HepG2 (cell line): ENCODE measurements around the gene KRT34. TPM values are rescaled to one million over a fixed set of nuclear protein-coding genes. Genes with fewer than 3 reads are reported as not detected.

Experiments used
- ATAD3A ChIP-seq: sonication (generic); formaldehyde crosslinking; IDR thresholded peaks from 2 replicates; pipeline ENCODE4 v1.4.0; 2020; ENCODE audit warnings: missing genetic modification reagents
- FOXP1 ChIP-seq, 2 experiments: fragments of 450-650 bp in 1 of 2; IDR thresholded peaks; 2 replicates each; pipeline ENCODE4 v1.6.1; 2017 to 2018; ENCODE audit warnings: antibody characterized with exemption in 1 of 2
- GLI4 ChIP-seq: sonication (generic); formaldehyde crosslinking; IDR thresholded peaks from 2 replicates; pipeline ENCODE4 v1.5.1; 2020; ENCODE audit warnings: missing genetic modification reagents, mild to moderate bottlenecking, moderate library complexity, borderline replicate concordance
- HDAC2 ChIP-seq: sonication (generic); formaldehyde crosslinking; IDR thresholded peaks from 2 replicates; pipeline ENCODE4 v1.4.0; 2020; ENCODE audit warnings: missing genetic modification reagents
- JUND ChIP-seq: sonication (generic); formaldehyde crosslinking; IDR thresholded peaks from 2 replicates; pipeline ENCODE4 v1.8.0; 2022; ENCODE audit warnings: mild to moderate bottlenecking, missing genetic modification reagents
- KLF12 ChIP-seq: sonication (generic); formaldehyde crosslinking; IDR thresholded peaks from 2 replicates; pipeline ENCODE4 v1.4.0; 2020; ENCODE audit warnings: missing genetic modification reagents, borderline replicate concordance
- MAFK ChIP-seq, 2 experiments: IDR thresholded peaks in 1 of 2; conservative IDR thresholded peaks in 1 of 2; 2 replicates each; pipeline ENCODE4 v1.6.1; 2011; ENCODE audit warnings: improper control_type of control experiment in 2 of 2, low read length in 2 of 2
- POLR2AphosphoS2 ChIP-seq: IDR thresholded peaks from 2 replicates; pipeline ENCODE4 v1.6.1; 2011; ENCODE audit warnings: low read depth, low read length, improper control_type of control experiment
- ZNF567 ChIP-seq: sonication (generic); formaldehyde crosslinking; IDR thresholded peaks from 2 replicates; pipeline ENCODE4 v1.8.1; 2023; ENCODE audit warnings: mild to moderate bottlenecking, missing genetic modification reagents, borderline replicate concordance
- polyA plus RNA-seq, 8 experiments: library from polyadenylated mRNA; depleted of rRNA in 3 of 8; stranded (reverse) in 7 of 8; unstranded in 1 of 8; fragments of >200 nt; fragmentation: Illumina TruSeq in 4 of 8; extraction: Trizol in 4 of 8; gene quantifications; 2 replicates each; pipeline versions ENCODE4 v1.2.1 to v1.2.3, GENCODE V29; 2011 to 2016; ENCODE audit warnings: low read depth in 4 of 8, missing spikeins in 1 of 8, mixed read lengths in 1 of 8; ENCODE audit not compliant: insufficient read depth in 1 of 8
- total RNA-seq, 5 experiments: library from RNA; depleted of rRNA; stranded (reverse); fragments of >200 nt; fragmentation: Illumina TruSeq; extraction: Trizol; gene quantifications; 2 replicates each; pipeline ENCODE4 v1.2.3, GENCODE V29; 2016; ENCODE audit warnings: low read depth in 1 of 5
- TF ChIP-seq, protein P1 (sequence below): sonication (generic); formaldehyde crosslinking; IDR thresholded peaks from 2 replicates; pipeline ENCODE4 v1.5.1; 2020; ENCODE audit warnings: missing genetic modification reagents, mild to moderate bottlenecking, borderline replicate concordance
- TF ChIP-seq, protein P2 (sequence below): sonication (generic); formaldehyde crosslinking; IDR thresholded peaks from 2 replicates; pipeline ENCODE4 v1.4.0; 2020; ENCODE audit warnings: missing genetic modification reagents, borderline replicate concordance
- TF ChIP-seq, protein P3 (sequence below): sonication (generic); formaldehyde crosslinking; IDR thresholded peaks from 2 replicates; pipeline ENCODE4 v1.4.0; 2020; ENCODE audit warnings: missing genetic modification reagents, borderline replicate concordance
- TF ChIP-seq, protein P4 (sequence below): sonication (generic); formaldehyde crosslinking; IDR thresholded peaks from 2 replicates; pipeline ENCODE4 v1.4.0; 2020; ENCODE audit warnings: missing genetic modification reagents, borderline replicate concordance
- TF ChIP-seq, protein P5 (sequence below): sonication (generic); formaldehyde crosslinking; IDR thresholded peaks from 2 replicates; pipeline ENCODE4 v1.8.0; 2022; ENCODE audit warnings: mild to moderate bottlenecking, missing genetic modification reagents, moderate library complexity
- TF ChIP-seq, protein P6 (sequence below): sonication (generic); formaldehyde crosslinking; IDR thresholded peaks from 2 replicates; pipeline ENCODE4 v1.4.0; 2020; ENCODE audit warnings: missing genetic modification reagents
- TF ChIP-seq, protein P7 (sequence below): sonication (generic); formaldehyde crosslinking; IDR thresholded peaks from 2 replicates; pipeline ENCODE4 v1.4.0; 2020; ENCODE audit warnings: missing genetic modification reagents; ENCODE audit errors: not compliant biosample characterization

Gene KRT34
- total and polyA plus RNA-seq, 2 of the 13 experiments (the other 11 are each of a cell fraction or from before 2014, with no cell fraction given): not detected

DNA sequence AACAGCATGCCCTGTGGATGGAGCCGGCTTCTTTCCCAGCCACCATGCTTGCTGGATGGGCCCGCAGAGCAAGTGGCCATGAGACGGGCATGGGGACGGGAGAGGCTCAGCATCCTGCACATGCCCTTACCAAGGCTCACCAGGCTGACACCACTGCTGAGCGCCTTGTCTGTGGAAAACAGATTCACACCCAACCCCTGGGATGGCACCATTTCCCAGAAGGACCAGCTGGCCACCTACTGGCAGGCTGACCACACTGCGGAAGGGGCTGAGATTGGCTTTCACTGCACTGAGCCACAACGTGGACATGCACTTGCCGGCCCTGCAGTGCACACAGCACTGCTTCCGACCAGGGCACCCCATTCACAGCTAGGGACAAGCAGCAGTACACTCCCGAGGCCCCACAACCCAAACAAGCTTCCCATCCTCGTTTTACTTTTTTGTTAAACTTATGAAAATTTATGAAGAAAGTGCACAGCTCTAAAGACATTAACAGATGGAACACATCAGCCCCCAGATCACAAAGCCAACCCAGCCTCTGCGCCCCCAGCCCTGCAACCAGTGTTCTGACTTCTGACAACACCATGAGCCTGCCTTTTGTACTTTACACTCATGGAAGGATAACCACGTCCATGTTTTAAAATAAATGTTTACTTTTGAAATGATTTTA lies 52.7 kb downstream of the KRT34 start (continued):
- TF ChIP-seq, protein P1, sequence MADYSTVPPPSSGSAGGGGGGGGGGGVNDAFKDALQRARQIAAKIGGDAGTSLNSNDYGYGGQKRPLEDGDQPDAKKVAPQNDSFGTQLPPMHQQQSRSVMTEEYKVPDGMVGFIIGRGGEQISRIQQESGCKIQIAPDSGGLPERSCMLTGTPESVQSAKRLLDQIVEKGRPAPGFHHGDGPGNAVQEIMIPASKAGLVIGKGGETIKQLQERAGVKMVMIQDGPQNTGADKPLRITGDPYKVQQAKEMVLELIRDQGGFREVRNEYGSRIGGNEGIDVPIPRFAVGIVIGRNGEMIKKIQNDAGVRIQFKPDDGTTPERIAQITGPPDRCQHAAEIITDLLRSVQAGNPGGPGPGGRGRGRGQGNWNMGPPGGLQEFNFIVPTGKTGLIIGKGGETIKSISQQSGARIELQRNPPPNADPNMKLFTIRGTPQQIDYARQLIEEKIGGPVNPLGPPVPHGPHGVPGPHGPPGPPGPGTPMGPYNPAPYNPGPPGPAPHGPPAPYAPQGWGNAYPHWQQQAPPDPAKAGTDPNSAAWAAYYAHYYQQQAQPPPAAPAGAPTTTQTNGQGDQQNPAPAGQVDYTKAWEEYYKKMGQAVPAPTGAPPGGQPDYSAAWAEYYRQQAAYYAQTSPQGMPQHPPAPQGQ (CRISPR knock-in tag): no peak
- TF ChIP-seq ATAD3A (CRISPR knock-in tag) (no peak), ZNF567 (no peak), HDAC2 (CRISPR knock-in tag) (no peak), POLR2AphosphoS2 (no peak), GLI4 (CRISPR knock-in tag) (no peak), FOXP1 (IDR thresholded peaks at IDR 0.05) (no peak), FOXP1 (CRISPR knock-in tag; IDR thresholded peaks at IDR 0.05) (no peak), KLF12 (CRISPR knock-in tag) (no peak), MAFK (conservative IDR thresholded peaks at IDR 0.05 in 1 of 2, IDR thresholded peaks at IDR 0.05 in 1 of 2; ENCODE audit: low read length in 2 of 2) (no peak), JUND (CRISPR knock-in tag) (no peak)
- TF ChIP-seq, protein P2, sequence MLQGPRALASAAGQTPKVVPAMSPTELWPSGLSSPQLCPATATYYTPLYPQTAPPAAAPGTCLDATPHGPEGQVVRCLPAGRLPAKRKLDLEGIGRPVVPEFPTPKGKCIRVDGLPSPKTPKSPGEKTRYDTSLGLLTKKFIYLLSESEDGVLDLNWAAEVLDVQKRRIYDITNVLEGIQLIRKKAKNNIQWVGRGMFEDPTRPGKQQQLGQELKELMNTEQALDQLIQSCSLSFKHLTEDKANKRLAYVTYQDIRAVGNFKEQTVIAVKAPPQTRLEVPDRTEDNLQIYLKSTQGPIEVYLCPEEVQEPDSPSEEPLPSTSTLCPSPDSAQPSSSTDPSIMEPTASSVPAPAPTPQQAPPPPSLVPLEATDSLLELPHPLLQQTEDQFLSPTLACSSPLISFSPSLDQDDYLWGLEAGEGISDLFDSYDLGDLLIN (CRISPR knock-in tag): no peak
- TF ChIP-seq, protein P3, sequence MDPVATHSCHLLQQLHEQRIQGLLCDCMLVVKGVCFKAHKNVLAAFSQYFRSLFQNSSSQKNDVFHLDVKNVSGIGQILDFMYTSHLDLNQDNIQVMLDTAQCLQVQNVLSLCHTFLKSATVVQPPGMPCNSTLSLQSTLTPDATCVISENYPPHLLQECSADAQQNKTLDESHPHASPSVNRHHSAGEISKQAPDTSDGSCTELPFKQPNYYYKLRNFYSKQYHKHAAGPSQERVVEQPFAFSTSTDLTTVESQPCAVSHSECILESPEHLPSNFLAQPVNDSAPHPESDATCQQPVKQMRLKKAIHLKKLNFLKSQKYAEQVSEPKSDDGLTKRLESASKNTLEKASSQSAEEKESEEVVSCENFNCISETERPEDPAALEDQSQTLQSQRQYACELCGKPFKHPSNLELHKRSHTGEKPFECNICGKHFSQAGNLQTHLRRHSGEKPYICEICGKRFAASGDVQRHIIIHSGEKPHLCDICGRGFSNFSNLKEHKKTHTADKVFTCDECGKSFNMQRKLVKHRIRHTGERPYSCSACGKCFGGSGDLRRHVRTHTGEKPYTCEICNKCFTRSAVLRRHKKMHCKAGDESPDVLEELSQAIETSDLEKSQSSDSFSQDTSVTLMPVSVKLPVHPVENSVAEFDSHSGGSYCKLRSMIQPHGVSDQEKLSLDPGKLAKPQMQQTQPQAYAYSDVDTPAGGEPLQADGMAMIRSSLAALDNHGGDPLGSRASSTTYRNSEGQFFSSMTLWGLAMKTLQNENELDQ: no peak
- TF ChIP-seq, protein P4, sequence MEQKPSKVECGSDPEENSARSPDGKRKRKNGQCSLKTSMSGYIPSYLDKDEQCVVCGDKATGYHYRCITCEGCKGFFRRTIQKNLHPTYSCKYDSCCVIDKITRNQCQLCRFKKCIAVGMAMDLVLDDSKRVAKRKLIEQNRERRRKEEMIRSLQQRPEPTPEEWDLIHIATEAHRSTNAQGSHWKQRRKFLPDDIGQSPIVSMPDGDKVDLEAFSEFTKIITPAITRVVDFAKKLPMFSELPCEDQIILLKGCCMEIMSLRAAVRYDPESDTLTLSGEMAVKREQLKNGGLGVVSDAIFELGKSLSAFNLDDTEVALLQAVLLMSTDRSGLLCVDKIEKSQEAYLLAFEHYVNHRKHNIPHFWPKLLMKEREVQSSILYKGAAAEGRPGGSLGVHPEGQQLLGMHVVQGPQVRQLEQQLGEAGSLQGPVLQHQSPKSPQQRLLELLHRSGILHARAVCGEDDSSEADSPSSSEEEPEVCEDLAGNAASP (CRISPR knock-in tag): no peak
- TF ChIP-seq, protein P5, sequence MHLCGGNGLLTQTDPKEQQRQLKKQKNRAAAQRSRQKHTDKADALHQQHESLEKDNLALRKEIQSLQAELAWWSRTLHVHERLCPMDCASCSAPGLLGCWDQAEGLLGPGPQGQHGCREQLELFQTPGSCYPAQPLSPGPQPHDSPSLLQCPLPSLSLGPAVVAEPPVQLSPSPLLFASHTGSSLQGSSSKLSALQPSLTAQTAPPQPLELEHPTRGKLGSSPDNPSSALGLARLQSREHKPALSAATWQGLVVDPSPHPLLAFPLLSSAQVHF (CRISPR knock-in tag): no peak
- TF ChIP-seq, protein P6, sequence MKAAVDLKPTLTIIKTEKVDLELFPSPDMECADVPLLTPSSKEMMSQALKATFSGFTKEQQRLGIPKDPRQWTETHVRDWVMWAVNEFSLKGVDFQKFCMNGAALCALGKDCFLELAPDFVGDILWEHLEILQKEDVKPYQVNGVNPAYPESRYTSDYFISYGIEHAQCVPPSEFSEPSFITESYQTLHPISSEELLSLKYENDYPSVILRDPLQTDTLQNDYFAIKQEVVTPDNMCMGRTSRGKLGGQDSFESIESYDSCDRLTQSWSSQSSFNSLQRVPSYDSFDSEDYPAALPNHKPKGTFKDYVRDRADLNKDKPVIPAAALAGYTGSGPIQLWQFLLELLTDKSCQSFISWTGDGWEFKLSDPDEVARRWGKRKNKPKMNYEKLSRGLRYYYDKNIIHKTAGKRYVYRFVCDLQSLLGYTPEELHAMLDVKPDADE (CRISPR knock-in tag): no peak
- TF ChIP-seq, protein P7, sequence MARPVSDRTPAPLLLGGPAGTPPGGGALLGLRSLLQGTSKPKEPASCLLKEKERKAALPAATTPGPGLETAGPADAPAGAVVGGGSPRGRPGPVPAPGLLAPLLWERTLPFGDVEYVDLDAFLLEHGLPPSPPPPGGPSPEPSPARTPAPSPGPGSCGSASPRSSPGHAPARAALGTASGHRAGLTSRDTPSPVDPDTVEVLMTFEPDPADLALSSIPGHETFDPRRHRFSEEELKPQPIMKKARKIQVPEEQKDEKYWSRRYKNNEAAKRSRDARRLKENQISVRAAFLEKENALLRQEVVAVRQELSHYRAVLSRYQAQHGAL (CRISPR knock-in tag): no peak
